WTC11 (cell line): ENCODE measurements around the gene PRDM1. TPM values are rescaled to one million over a fixed set of nuclear protein-coding genes. Genes with fewer than 3 reads are reported as not detected.

Experiments used
- ATAC-seq: fragments of 200-7000 bp; cut with Tn5 transposase; 2 replicates; pipeline ENCODE4 v1.10.0; 2021; ENCODE audit warnings: mild to moderate bottlenecking, moderate library complexity
- CTCF ChIA-PET: fragments of 300-600 bp; sonication (Branson Sonifier 250); formaldehyde crosslinking; loops from one replicate; lab custom pipeline; 2021; ENCODE audit warnings: antibody characterized with exemption; lab: Charles Lee
- POLR2A ChIA-PET: fragments of 350-600 bp; sonication (Branson Sonifier 250); formaldehyde crosslinking; loops from one replicate; lab custom pipeline; 2021; ENCODE audit warnings: antibody characterized with exemption; lab: Charles Lee
- DNase-seq: peaks from one replicate; pipeline ENCODE4 v3.0.0; 2021; ENCODE audit warnings: low spot score
- H3K27ac Mint-ChIP-seq: 2 replicates; pipeline ENCODE4 v1.8.0; 2021; ENCODE audit warnings: mixed read lengths
- H3K27me3 Mint-ChIP-seq: 2 replicates; pipeline ENCODE4 v1.8.0; 2021; ENCODE audit warnings: low read depth, mild to moderate bottlenecking, moderate library complexity, mixed read lengths
- H3K36me3 Mint-ChIP-seq: 2 replicates; pipeline ENCODE4 v1.8.0; 2021; ENCODE audit warnings: mixed read lengths
- H3K4me1 Mint-ChIP-seq: 2 replicates; pipeline ENCODE4 v1.8.0; 2022; ENCODE audit warnings: mixed read lengths
- H3K4me3 Mint-ChIP-seq: 2 replicates; pipeline ENCODE4 v1.8.0; 2021; ENCODE audit warnings: mild to moderate bottlenecking, moderate library complexity, mixed read lengths
- H3K9me3 Mint-ChIP-seq: 2 replicates; pipeline ENCODE4 v1.8.0; 2021; ENCODE audit warnings: mixed read lengths
- ATF2 ChIP-seq: sonication (generic); formaldehyde crosslinking; IDR thresholded peaks from 2 replicates; pipeline ENCODE4 v1.8.1; 2022; ENCODE audit warnings: low read depth, missing genetic modification reagents, borderline replicate concordance
- ATF3 ChIP-seq: sonication (generic); formaldehyde crosslinking; conservative IDR thresholded peaks from 2 replicates; pipeline ENCODE4 v1.8.1; 2022; ENCODE audit warnings: mild to moderate bottlenecking, missing genetic modification reagents
- CBFB ChIP-seq: sonication (generic); formaldehyde crosslinking; IDR thresholded peaks from 2 replicates; pipeline ENCODE4 v1.8.1; 2022; ENCODE audit warnings: mild to moderate bottlenecking, low read depth, missing genetic modification reagents
- FOXP4 ChIP-seq: sonication (generic); formaldehyde crosslinking; IDR thresholded peaks from 2 replicates; pipeline ENCODE4 v1.8.0; 2022; ENCODE audit warnings: mild to moderate bottlenecking, missing genetic modification reagents
- GABPB1 ChIP-seq: sonication (generic); formaldehyde crosslinking; IDR thresholded peaks from 2 replicates; pipeline ENCODE4 v1.8.1; 2023; ENCODE audit warnings: mild to moderate bottlenecking, missing genetic modification reagents
- NFE2L1 ChIP-seq: sonication (generic); formaldehyde crosslinking; IDR thresholded peaks from 2 replicates; pipeline ENCODE4 v1.8.1; 2023; ENCODE audit warnings: missing genetic modification reagents
- OVOL2 ChIP-seq: fragments of 250-450 bp; sonication (Bioruptor Pico); IDR thresholded peaks from 2 replicates; pipeline ENCODE4 v1.9.0; 2021; ENCODE audit warnings: mild to moderate bottlenecking, borderline replicate concordance
- RELA ChIP-seq: sonication (generic); formaldehyde crosslinking; IDR thresholded peaks from 2 replicates; pipeline ENCODE4 v1.8.1; 2022; ENCODE audit warnings: missing genetic modification reagents, mild to moderate bottlenecking, borderline replicate concordance
- TCF7 ChIP-seq: sonication (generic); formaldehyde crosslinking; IDR thresholded peaks from 2 replicates; pipeline ENCODE4 v1.8.0; 2022; ENCODE audit warnings: mild to moderate bottlenecking, low read depth, missing genetic modification reagents, moderate library complexity
- ZNF416 ChIP-seq: fragments of 250-450 bp; sonication (Bioruptor Pico); IDR thresholded peaks from 2 replicates; pipeline ENCODE4 v1.9.0; 2021; ENCODE audit warnings: mild to moderate bottlenecking, inconsistent platforms
- ZNF512 ChIP-seq: sonication (generic); formaldehyde crosslinking; IDR thresholded peaks from 2 replicates; pipeline ENCODE4 v1.8.1; 2022; ENCODE audit warnings: missing genetic modification reagents, borderline replicate concordance
- ZNF671 ChIP-seq: fragments of 250-450 bp; sonication (Bioruptor Pico); IDR thresholded peaks from 2 replicates; pipeline ENCODE4 v1.8.0; 2021; ENCODE audit warnings: mild to moderate bottlenecking
- total RNA-seq: library from RNA; stranded (reverse); gene quantifications from 3 replicates; pipeline ENCODE4 v1.2.3, GENCODE V29; 2021
- TF ChIP-seq, protein P1 (sequence below): sonication (generic); formaldehyde crosslinking; IDR thresholded peaks from 2 replicates; pipeline ENCODE4 v1.8.1; 2022; ENCODE audit warnings: mild to moderate bottlenecking, moderate library complexity, missing genetic modification reagents
- TF ChIP-seq, protein P2 (sequence below): fragments of 250-450 bp; sonication (Bioruptor Pico); IDR thresholded peaks from 2 replicates; pipeline ENCODE4 v1.9.0; 2021; ENCODE audit warnings: mild to moderate bottlenecking
- TF ChIP-seq, protein P3 (sequence below): fragments of 250-450 bp; sonication (Bioruptor Pico); conservative IDR thresholded peaks from 2 replicates; pipeline ENCODE4 v1.9.0; 2021; ENCODE audit warnings: mild to moderate bottlenecking

Gene PRDM1
- total RNA-seq, 1 experiment from 2014 or later: 1.8 TPM

- Mint-ChIP-seq H3K36me3 (no peaks in the 10 kb centered on the region), H3K9me3 (no peaks in the 10 kb centered on the region; the same call in 1 of the 2 replicates), H3K27ac (no peak overlapping the region; the same call in 1 of the 2 replicates), H3K4me1 (peaks cover 30% of the 10 kb centered on the region), H3K27me3 (no peaks in the 10 kb centered on the region), H3K4me3 (no peak overlapping the region)
- ChIA-PET CTCF (interaction anchor here (2.2 kb wide), 1 partner anchor 16 kb away, joined by 7 read pairs; no protein-coding TSS in a partner anchor), POLR2A (interaction anchor here (0.6 to 0.8 kb wide), 2 partner anchors 38 to 137 kb away, joined by 3 to 4 read pairs; no protein-coding TSS in a partner anchor)
- TF ChIP-seq ATF3 (CRISPR knock-in tag): no peak
- TF ChIP-seq, protein P1, sequence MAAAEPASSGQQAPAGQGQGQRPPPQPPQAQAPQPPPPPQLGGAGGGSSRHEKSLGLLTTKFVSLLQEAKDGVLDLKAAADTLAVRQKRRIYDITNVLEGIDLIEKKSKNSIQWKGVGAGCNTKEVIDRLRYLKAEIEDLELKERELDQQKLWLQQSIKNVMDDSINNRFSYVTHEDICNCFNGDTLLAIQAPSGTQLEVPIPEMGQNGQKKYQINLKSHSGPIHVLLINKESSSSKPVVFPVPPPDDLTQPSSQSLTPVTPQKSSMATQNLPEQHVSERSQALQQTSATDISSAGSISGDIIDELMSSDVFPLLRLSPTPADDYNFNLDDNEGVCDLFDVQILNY (CRISPR knock-in tag): no peak
- TF ChIP-seq, protein P2, sequence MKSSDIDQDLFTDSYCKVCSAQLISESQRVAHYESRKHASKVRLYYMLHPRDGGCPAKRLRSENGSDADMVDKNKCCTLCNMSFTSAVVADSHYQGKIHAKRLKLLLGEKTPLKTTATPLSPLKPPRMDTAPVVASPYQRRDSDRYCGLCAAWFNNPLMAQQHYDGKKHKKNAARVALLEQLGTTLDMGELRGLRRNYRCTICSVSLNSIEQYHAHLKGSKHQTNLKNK: no peak
- no peak for DNase-seq
- no peak for ATAC-seq
These were observed 70.7 kb downstream of the PRDM1 start for GRCh38 chr6:106156863-106157262.

DNA sequence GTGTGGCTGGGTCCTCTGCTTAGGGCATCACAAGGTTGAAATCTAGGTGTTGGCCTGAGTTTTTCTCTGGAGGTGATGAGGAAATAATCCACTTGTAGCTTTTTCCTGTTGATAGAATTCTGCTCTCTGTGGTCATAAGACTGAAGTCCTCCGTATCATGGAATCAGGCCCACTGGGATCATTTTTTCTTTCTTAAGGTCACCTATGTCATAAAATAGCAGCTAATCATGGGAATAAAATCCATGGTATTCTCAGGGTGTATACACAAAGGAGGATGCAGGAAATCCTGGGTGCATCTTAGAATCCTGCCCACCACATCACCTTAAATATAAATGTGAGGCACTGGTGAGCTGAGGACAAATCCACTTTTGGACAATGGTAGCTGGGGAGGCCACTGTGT is 72.7 kb downstream of the PRDM1 start:
- no peaks in the 10 kb centered on the region for H3K27me3 Mint-ChIP-seq
- no peaks in the 10 kb centered on the region; the same call in 1 of the 2 replicates for H3K9me3 Mint-ChIP-seq
- H3K4me3 Mint-ChIP-seq: no peak overlapping the region
- no peak for ATAC-seq
- TF ChIP-seq FOXP4 (no peak), ATF2 (CRISPR knock-in tag) (no peak), NFE2L1 (CRISPR knock-in tag) (no peak), OVOL2 (CRISPR knock-in tag) (no peak), RELA (no peak), ZNF512 (CRISPR knock-in tag) (no peak), GABPB1 (CRISPR knock-in tag) (no peak), CBFB (no peak), TCF7 (CRISPR knock-in tag) (no peak), ZNF416 (CRISPR knock-in tag) (no peak), ZNF671 (CRISPR knock-in tag) (no peak)
- TF ChIP-seq, protein P3, sequence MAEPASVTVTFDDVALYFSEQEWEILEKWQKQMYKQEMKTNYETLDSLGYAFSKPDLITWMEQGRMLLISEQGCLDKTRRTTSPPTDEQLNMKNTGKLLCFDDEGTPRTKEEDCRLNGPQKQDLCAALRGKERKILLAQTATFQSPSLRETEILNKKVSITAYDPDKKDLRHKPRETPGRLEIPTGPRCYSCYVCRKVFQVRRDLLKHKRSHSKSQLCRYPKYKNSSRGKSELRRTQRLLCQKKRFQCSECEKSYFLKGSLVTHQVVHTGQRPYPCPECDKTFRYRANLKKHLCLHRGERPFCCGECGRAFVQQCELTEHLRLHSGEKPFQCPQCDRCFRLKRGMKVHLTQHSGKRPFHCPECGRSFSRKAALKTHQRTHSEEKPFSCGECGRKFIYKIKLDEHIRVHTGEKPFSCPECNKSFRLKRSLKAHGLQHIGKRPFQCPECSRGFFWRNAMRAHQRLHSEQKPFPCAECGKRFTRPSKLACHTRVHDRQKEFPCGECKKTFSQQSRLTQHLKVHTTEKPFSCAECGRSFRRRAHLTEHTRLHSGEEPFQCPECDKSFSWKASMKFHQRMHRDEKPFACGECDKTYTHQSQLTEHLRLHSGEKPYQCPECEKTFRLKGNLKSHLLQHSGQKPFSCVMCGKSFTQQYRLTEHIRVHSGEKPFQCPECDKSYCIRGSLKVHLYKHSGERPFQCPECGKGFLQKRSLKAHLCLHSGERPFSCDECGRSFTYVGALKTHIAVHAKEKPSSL: no peak
- TF ChIP-seq, all 79 proteins: peak for 0
- CTCF ChIA-PET: no interaction called here
- Mint-ChIP-seq H3K27ac (no peak overlapping the region), H3K36me3 (no peaks in the 10 kb centered on the region), H3K4me1 (peaks cover 40% of the 10 kb centered on the region)
- POLR2A ChIA-PET: no interaction called here
- no peak for DNase-seq

Other genes starting within 250 kb of the PRDM1 start
- 31.1 to 33.2 TPM (median 32.6 TPM) in 3 replicates for gene ATG5, start 239.4 kb downstream of the PRDM1 start, total RNA-seq